SK-N-SH (cell line): ENCODE data around the gene PPEF1. TPM values are rescaled to one million over a fixed set of nuclear protein-coding genes. Genes with fewer than 3 reads are reported as not detected.
A peak's percentile ranks its signal among the peaks of the same experiment; 100 is the strongest.

Experiments used
- CTCF ChIA-PET: fragments of 300-600, 350-600 bp; formaldehyde crosslinking; extraction: SDS; loops from one replicate; lab custom pipeline; 2021; lab: Yijun Ruan, JAX
- POLR2A ChIA-PET: fragments of 350-600 bp; sonication (Branson Sonifier 250); formaldehyde crosslinking; extraction: SDS; loops from one replicate; lab custom pipeline; 2020; ENCODE audit warnings: antibody characterized with exemption, inconsistent platforms; lab: Yijun Ruan, JAX
- DNase-seq: peaks from one replicate; pipeline ENCODE4 v3.0.0; 2012
- H2AFZ ChIP-seq: fragments of 200-600 bp; sonication (generic); 2 replicates; pipeline ENCODE4 v1.8.1; 2016; ENCODE audit warnings: antibody characterized with exemption, mild to moderate bottlenecking, low read depth
- H3F3A ChIP-seq: fragments of 200-600 bp; sonication (generic); replicated peaks from 2 replicates; pipeline ENCODE3; 2016; ENCODE audit warnings: antibody characterized with exemption, mild to moderate bottlenecking; ENCODE audit not compliant: insufficient read depth
- H3K27ac ChIP-seq, 2 experiments: fragments of 200-500 bp in 1 of 2; fragments of 200-600 bp in 1 of 2; sonication (Bioruptor generic) in 1 of 2; sonication (generic), shearing (Covaris generic) in 1 of 2; 2 replicates each; pipeline versions ENCODE4 v1.5.1 to v1.6.1; 2014 to 2016; ENCODE audit warnings: low read depth in 2 of 2, inconsistent platforms in 1 of 2, low read length in 1 of 2, mild to moderate bottlenecking in 1 of 2, mixed read lengths in 1 of 2
- H3K27me3 ChIP-seq: fragments of 200-600 bp; sonication (generic), shearing (Covaris generic); 2 replicates; pipeline ENCODE4 v1.6.1; 2016; ENCODE audit warnings: mixed run types; ENCODE audit not compliant: insufficient read depth
- H3K36me3 ChIP-seq, 2 experiments: fragments of 200-500 bp in 1 of 2; fragments of 200-600 bp in 1 of 2; sonication (Bioruptor generic) in 1 of 2; sonication (generic) in 1 of 2; replicated peaks in 1 of 2; 2 replicates each; pipeline versions ENCODE3 to v1.5.1; 2014 to 2016; ENCODE audit warnings: low read length in 1 of 2, mild to moderate bottlenecking in 1 of 2; ENCODE audit not compliant: insufficient read depth in 2 of 2, control insufficient read depth in 1 of 2
- H3K4me1 ChIP-seq, 2 experiments: fragments of 200-500 bp in 1 of 2; fragments of 200-600 bp in 1 of 2; sonication (Bioruptor generic) in 1 of 2; sonication (generic), shearing (Covaris generic) in 1 of 2; 2 replicates each; pipeline versions ENCODE4 v1.5.1 to v1.6.1; 2014 to 2016; ENCODE audit warnings: low read depth in 1 of 2, low read length in 1 of 2, mixed run types in 1 of 2; ENCODE audit not compliant: insufficient read depth in 2 of 2, control insufficient read depth in 1 of 2
- H3K4me2 ChIP-seq: fragments of 200-600 bp; sonication (generic), shearing (Covaris generic); 2 replicates; pipeline ENCODE4 v1.6.1; 2017; ENCODE audit warnings: mixed run types
- H3K4me3 ChIP-seq, 2 experiments: fragments of 200-500 bp in 1 of 2; fragments of 200-600 bp in 1 of 2; sonication (Bioruptor generic) in 1 of 2; sonication (generic), shearing (Covaris generic) in 1 of 2; 2 replicates each; pipeline versions ENCODE4 v1.5.1 to v1.8.1; 2014 to 2016; ENCODE audit warnings: low read depth in 2 of 2, inconsistent platforms in 1 of 2, low read length in 1 of 2, mild to moderate bottlenecking in 1 of 2, mixed read lengths in 1 of 2, moderate library complexity in 1 of 2
- H3K79me2 ChIP-seq: fragments of 200-600 bp; sonication (generic); 2 replicates; pipeline ENCODE4 v1.8.1; 2017; ENCODE audit warnings: mild to moderate bottlenecking; ENCODE audit not compliant: insufficient read depth
- H3K9ac ChIP-seq: fragments of 200-600 bp; sonication (generic); 2 replicates; pipeline ENCODE4 v1.6.1; 2017; ENCODE audit warnings: mixed run types
- H3K9me2 ChIP-seq: fragments of 200-600 bp; sonication (generic); 2 replicates; pipeline ENCODE4 v1.6.1; 2017; ENCODE audit warnings: mixed run types
- H3K9me3 ChIP-seq: fragments of 200-600 bp; sonication (generic); 2 replicates; pipeline ENCODE4 v1.6.1; 2017; ENCODE audit warnings: mixed run types, mild to moderate bottlenecking, moderate library complexity
- H4K20me1 ChIP-seq: fragments of 200-600 bp; sonication (generic); 2 replicates; pipeline ENCODE4 v1.6.1; 2017; ENCODE audit warnings: mild to moderate bottlenecking, mixed run types; ENCODE audit not compliant: insufficient read depth
- CHD2 ChIP-seq: fragments of 150-350 bp; IDR thresholded peaks from 2 replicates; pipeline ENCODE4 v1.6.1; 2018; ENCODE audit warnings: low read length; ENCODE audit not compliant: partially characterized antibody
- CTCF ChIP-seq: fragments of 200-600 bp; sonication (generic); IDR thresholded peaks from 2 replicates; pipeline ENCODE4 v1.6.1; 2017; ENCODE audit warnings: antibody characterized with exemption, mild to moderate bottlenecking, moderate library complexity
- EP300 ChIP-seq, 2 experiments: IDR thresholded peaks; 2 replicates each; pipeline versions ENCODE4 v1.4.0 to v1.6.1; 2012; ENCODE audit warnings: borderline replicate concordance in 1 of 2, low read depth in 1 of 2, low read length in 1 of 2
- FOSL2 ChIP-seq: IDR thresholded peaks from 2 replicates; pipeline ENCODE4 v1.4.0; 2012; ENCODE audit warnings: low read depth, mild to moderate bottlenecking, moderate library complexity, borderline replicate concordance
- FOXM1 ChIP-seq: IDR thresholded peaks from 2 replicates; pipeline ENCODE4 v1.4.0; 2012; ENCODE audit warnings: low read depth, mild to moderate bottlenecking
- GABPA ChIP-seq: IDR thresholded peaks from 2 replicates; pipeline ENCODE4 v1.4.0; 2012; ENCODE audit warnings: low read depth, mild to moderate bottlenecking
- MEF2A ChIP-seq: IDR thresholded peaks from 2 replicates; pipeline ENCODE4 v1.4.0; 2012; ENCODE audit warnings: low read depth, borderline replicate concordance
- POLR2AphosphoS5 ChIP-seq: IDR thresholded peaks from 2 replicates; pipeline ENCODE4 v1.6.1; 2012; ENCODE audit warnings: low read depth, low read length
- SMC3 ChIP-seq: IDR thresholded peaks from 2 replicates; pipeline ENCODE4 v1.6.1; 2012; ENCODE audit warnings: low read depth, low read length, improper control_type of control experiment
- TEAD4 ChIP-seq: IDR thresholded peaks from 2 replicates; pipeline ENCODE4 v1.4.0; 2012; ENCODE audit warnings: mild to moderate bottlenecking, borderline replicate concordance; ENCODE audit not compliant: insufficient read depth
- YY1 ChIP-seq: IDR thresholded peaks from 2 replicates; pipeline ENCODE4 v1.4.0; 2012; ENCODE audit warnings: low read depth, mild to moderate bottlenecking
- WGBS: methylation state at CpG from one replicate; pipeline ENCODE4 v1.1.6; 2017; ENCODE audit warnings: low lambda C conversion rate; 5-methylcytosine and 5-hydroxymethylcytosine counted together
- polyA plus RNA-seq, 3 experiments: library from polyadenylated mRNA; depleted of rRNA; stranded (reverse); fragments of >200 nt; gene quantifications; 2 replicates each; pipeline ENCODE4 v1.2.3, GENCODE V29; 2012
- TF ChIP-seq, protein P1 (sequence below): IDR thresholded peaks from 2 replicates; pipeline ENCODE4 v1.4.0; 2012; ENCODE audit warnings: low read depth, borderline replicate concordance
- TF ChIP-seq, protein P2 (sequence below): IDR thresholded peaks from 2 replicates; pipeline ENCODE4 v1.4.0; 2012; ENCODE audit warnings: low read depth, borderline replicate concordance

PPEF1 gene
- polyA plus RNA-seq, 1 of the 3 experiments (the other 2 are of a cell fraction) = 0.16 TPM

DNA sequence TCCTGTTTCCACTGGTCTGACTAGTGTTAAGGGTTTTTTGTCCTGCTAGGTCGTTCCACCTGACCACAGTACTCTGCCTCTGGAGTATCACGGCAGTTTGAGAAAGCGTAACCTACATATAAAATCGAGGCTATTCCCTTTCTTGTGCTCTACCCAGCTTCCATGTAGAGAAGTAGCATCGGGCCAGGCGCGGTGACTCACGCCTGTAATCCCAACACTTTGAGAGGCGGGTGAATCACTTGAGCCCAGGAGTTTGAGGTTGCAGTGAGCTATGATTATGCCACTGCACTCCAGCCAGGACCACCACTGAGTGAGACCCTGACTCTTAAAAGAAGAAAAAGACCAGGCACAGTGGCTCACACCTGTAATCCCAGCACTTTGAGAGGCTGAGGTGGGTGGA lies 7.5 kb downstream of the PPEF1 start (continued):
- TF ChIP-seq, protein P1, sequence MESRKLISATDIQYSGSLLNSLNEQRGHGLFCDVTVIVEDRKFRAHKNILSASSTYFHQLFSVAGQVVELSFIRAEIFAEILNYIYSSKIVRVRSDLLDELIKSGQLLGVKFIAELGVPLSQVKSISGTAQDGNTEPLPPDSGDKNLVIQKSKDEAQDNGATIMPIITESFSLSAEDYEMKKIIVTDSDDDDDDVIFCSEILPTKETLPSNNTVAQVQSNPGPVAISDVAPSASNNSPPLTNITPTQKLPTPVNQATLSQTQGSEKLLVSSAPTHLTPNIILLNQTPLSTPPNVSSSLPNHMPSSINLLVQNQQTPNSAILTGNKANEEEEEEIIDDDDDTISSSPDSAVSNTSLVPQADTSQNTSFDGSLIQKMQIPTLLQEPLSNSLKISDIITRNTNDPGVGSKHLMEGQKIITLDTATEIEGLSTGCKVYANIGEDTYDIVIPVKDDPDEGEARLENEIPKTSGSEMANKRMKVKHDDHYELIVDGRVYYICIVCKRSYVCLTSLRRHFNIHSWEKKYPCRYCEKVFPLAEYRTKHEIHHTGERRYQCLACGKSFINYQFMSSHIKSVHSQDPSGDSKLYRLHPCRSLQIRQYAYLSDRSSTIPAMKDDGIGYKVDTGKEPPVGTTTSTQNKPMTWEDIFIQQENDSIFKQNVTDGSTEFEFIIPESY = no peak
- TF ChIP-seq POLR2AphosphoS5 (no peak), CTCF (no peak), FOSL2 (no peak)

DNA sequence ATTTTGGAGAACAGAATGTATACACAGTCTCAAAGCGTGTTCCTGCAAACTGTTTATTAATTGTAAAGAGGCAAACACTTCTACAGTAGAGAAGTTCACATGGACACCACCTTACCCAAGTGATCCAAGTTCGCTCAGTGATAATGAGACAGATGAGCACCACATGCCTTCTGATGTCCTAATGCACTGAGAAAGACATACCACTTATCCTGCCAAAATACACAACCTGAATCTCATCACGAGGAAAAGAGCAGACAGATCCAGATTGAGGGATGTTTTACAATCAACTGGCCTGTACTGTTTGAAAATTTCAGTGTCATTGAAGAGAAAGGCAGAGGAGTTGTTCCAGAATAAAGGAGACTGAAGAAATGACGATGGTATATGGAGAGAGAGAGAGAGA lies 12.4 kb downstream of the PPEF1 start:
- H3F3A ChIP-seq = no peaks in the 10 kb centered on the region
- CTCF ChIA-PET = no interaction called here
- H3K9me3 ChIP-seq = no peaks in the 10 kb centered on the region
- H3K9ac ChIP-seq = no peak overlapping the region
- H3K9me2 ChIP-seq = no peaks in the 10 kb centered on the region
- H3K27me3 ChIP-seq = no peaks in the 10 kb centered on the region
- no peak overlapping the region for H2AFZ ChIP-seq
- no peak for DNase-seq
- TF ChIP-seq MEF2A (no peak), GABPA (no peak), TEAD4 (no peak), FOXM1 (no peak)
- no peak overlapping the region for H3K4me3 ChIP-seq
- 42% methylated on average over 4 of the region's 4 CpGs for WGBS
- no peak overlapping the region for H3K4me2 ChIP-seq
- H3K4me1 ChIP-seq = peaks cover 0 to 6% of the 10 kb centered on the region in 2 experiments; a peak in 2 of 4 replicates
- no peaks in the 10 kb centered on the region for H3K36me3 ChIP-seq
- POLR2A ChIA-PET = no interaction called here
- no peaks in the 10 kb centered on the region for H4K20me1 ChIP-seq
- H3K79me2 ChIP-seq = no peaks in the 10 kb centered on the region
- H3K27ac ChIP-seq = no peak overlapping the region; a peak in 1 of 4 replicates

- Histone ChIP-seq H3K4me3 (no peak overlapping the region), H3K27me3 (no peaks in the 10 kb centered on the region), H2AFZ (no peak overlapping the region), H3K79me2 (no peaks in the 10 kb centered on the region), H3K36me3 (no peaks in the 10 kb centered on the region), H4K20me1 (no peaks in the 10 kb centered on the region), H3K4me2 (no peak overlapping the region), H3K27ac (peak overlapping the region in 1 of 2 experiments; percentile 73; a peak in 2 of 4 replicates), H3K9me2 (no peaks in the 10 kb centered on the region), H3F3A (no peaks in the 10 kb centered on the region), H3K9ac (no peak overlapping the region), H3K9me3 (no peaks in the 10 kb centered on the region), H3K4me1 (peaks cover 0 to 13% of the 10 kb centered on the region in 2 experiments; a peak in 2 of 4 replicates)
- POLR2A ChIA-PET = no interaction called here
- 61% methylated on average over 8 of the region's 8 CpGs for WGBS
- TF ChIP-seq YY1 = no peak
- TF ChIP-seq, protein P2, sequence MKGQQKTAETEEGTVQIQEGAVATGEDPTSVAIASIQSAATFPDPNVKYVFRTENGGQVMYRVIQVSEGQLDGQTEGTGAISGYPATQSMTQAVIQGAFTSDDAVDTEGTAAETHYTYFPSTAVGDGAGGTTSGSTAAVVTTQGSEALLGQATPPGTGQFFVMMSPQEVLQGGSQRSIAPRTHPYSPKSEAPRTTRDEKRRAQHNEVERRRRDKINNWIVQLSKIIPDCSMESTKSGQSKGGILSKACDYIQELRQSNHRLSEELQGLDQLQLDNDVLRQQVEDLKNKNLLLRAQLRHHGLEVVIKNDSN = no peak
- no peak for TF ChIP-seq SMC3
- TF ChIP-seq CHD2 = no peak
- TF ChIP-seq CTCF = no peak
- TF ChIP-seq FOXM1 = no peak
- TF ChIP-seq EP300 (IDR thresholded peaks at IDR 0.05; ENCODE audit: borderline replicate concordance in 1 of 2, low read depth in 1 of 2, low read length in 1 of 2) = no peak
- CTCF ChIA-PET = interaction anchor here (0.9 to 1.3 kb wide), 2 partner anchors 10 to 311 kb away, joined by 3 read pairs; no protein-coding TSS in a partner anchor
- no peak for DNase-seq
Measured at GRCh38 chrX:18721683-18722499, 14.4 kb downstream of the PPEF1 start.
